HEK293 (cell line): ENCODE results near the gene FSTL4.

ENCODE experiments used
- CTCF ChIA-PET: fragments of 350-600 bp; formaldehyde crosslinking; extraction: SDS; loops from one replicate; lab custom pipeline; 2021; ENCODE audit warnings: antibody characterized with exemption; lab: Yijun Ruan, JAX
- POLR2A ChIA-PET: fragments of 300-600 bp; formaldehyde crosslinking; extraction: SDS; loops from one replicate; lab custom pipeline; 2020; ENCODE audit warnings: antibody characterized with exemption, inconsistent platforms; lab: Yijun Ruan, JAX
- H3K27ac ChIP-seq: fragments of 200-500 bp; sonication (Bioruptor generic); 2 replicates; pipeline ENCODE4 v1.5.1; 2014; ENCODE audit warnings: low read depth, low read length, control low read depth, inconsistent platforms; ENCODE audit errors: extremely low read depth
- H3K36me3 ChIP-seq, 2 experiments: fragments of 200-500 bp in 1 of 2; sonication (Bioruptor generic) in 1 of 2; 1 replicate in 1 of 2; 2 replicates in 1 of 2; pipeline ENCODE4 v1.5.1; 2014 to 2017; ENCODE audit warnings: inconsistent platforms in 2 of 2, low read length in 2 of 2; ENCODE audit not compliant: control insufficient read depth in 2 of 2, insufficient read depth in 1 of 2
- H3K4me1 ChIP-seq: fragments of 200-500 bp; sonication (Bioruptor generic); 2 replicates; pipeline ENCODE4 v1.5.1; 2014; ENCODE audit warnings: mild to moderate bottlenecking, low read length, inconsistent platforms; ENCODE audit not compliant: control insufficient read depth, insufficient read depth
- H3K4me3 ChIP-seq: 2 replicates; pipeline ENCODE4 v1.5.1; 2011; ENCODE audit warnings: low read depth, mild to moderate bottlenecking, control low read depth, low read length, moderate library complexity
- H3K9me3 ChIP-seq: fragments of 200-500 bp; sonication (Bioruptor generic); 2 replicates; pipeline ENCODE4 v1.5.1; 2014; ENCODE audit warnings: low read depth, low read length, inconsistent platforms; ENCODE audit not compliant: control insufficient read depth, insufficient read depth
- HOXD13 ChIP-seq: sonication (generic); formaldehyde crosslinking; IDR thresholded peaks from 2 replicates; pipeline ENCODE4 v1.8.0; 2022; ENCODE audit warnings: missing genetic modification reagents, borderline replicate concordance
- SALL2 ChIP-seq: fragments of 450-650 bp; formaldehyde crosslinking; IDR thresholded peaks from 2 replicates; pipeline ENCODE4 v1.5.0; 2017; ENCODE audit warnings: missing biosample characterization, mild to moderate bottlenecking, missing genetic modification characterization, borderline replicate concordance
- ZFP41 ChIP-seq: fragments of 450-650 bp; formaldehyde crosslinking; IDR thresholded peaks from 2 replicates; pipeline ENCODE4 v1.5.1; 2016; ENCODE audit warnings: missing biosample characterization, missing genetic modification characterization, borderline replicate concordance
- ZNF132 ChIP-seq: fragments of 450-650 bp; formaldehyde crosslinking; IDR thresholded peaks from 2 replicates; pipeline ENCODE4 v1.5.1; 2017; ENCODE audit warnings: missing biosample characterization, missing genetic modification characterization, borderline replicate concordance
- ZNF174 ChIP-seq: fragments of 450-650 bp; formaldehyde crosslinking; IDR thresholded peaks from 2 replicates; pipeline ENCODE4 v1.5.0; 2017; ENCODE audit warnings: missing biosample characterization, mild to moderate bottlenecking, missing genetic modification characterization
- ZNF473 ChIP-seq: fragments of 450-650 bp; formaldehyde crosslinking; IDR thresholded peaks from 2 replicates; pipeline ENCODE4 v1.5.1; 2017; ENCODE audit warnings: missing biosample characterization, missing genetic modification characterization
- ZNF48 ChIP-seq: fragments of 450-650 bp; formaldehyde crosslinking; IDR thresholded peaks from 2 replicates; pipeline ENCODE4 v1.5.1; 2016; ENCODE audit warnings: missing biosample characterization, missing genetic modification characterization
- ZNF521 ChIP-seq: fragments of 450-650 bp; formaldehyde crosslinking; IDR thresholded peaks from 2 replicates; pipeline ENCODE4 v1.5.1; 2017; ENCODE audit warnings: missing biosample characterization, mild to moderate bottlenecking, missing genetic modification characterization
- ZNF549 ChIP-seq: fragments of 450-650 bp; IDR thresholded peaks from 2 replicates; pipeline ENCODE4 v1.5.1; 2018; ENCODE audit warnings: missing biosample characterization, missing genetic modification characterization, mild to moderate bottlenecking, inconsistent platforms, moderate library complexity
- ZNF777 ChIP-seq: fragments of 450-650 bp; formaldehyde crosslinking; IDR thresholded peaks from 2 replicates; pipeline ENCODE4 v1.5.1; 2017; ENCODE audit warnings: missing biosample characterization, missing genetic modification characterization, borderline replicate concordance
- ZNF830 ChIP-seq: fragments of 450-650 bp; IDR thresholded peaks from 2 replicates; pipeline ENCODE4 v1.5.0; 2018; ENCODE audit warnings: missing biosample characterization, missing genetic modification characterization, low read depth, mild to moderate bottlenecking, moderate library complexity
- ZNF837 ChIP-seq: fragments of 450-650 bp; formaldehyde crosslinking; IDR thresholded peaks from 2 replicates; pipeline ENCODE4 v1.5.1; 2016; ENCODE audit warnings: missing biosample characterization, missing genetic modification characterization
- TF ChIP-seq, protein P1 (sequence below): fragments of 450-650 bp; formaldehyde crosslinking; IDR thresholded peaks from 2 replicates; pipeline ENCODE4 v1.5.1; 2017; ENCODE audit warnings: missing biosample characterization, missing genetic modification characterization
- TF ChIP-seq, protein P2 (sequence below): fragments of 450-650 bp; formaldehyde crosslinking; IDR thresholded peaks from 2 replicates; pipeline ENCODE4 v1.5.1; 2016; ENCODE audit warnings: missing biosample characterization, missing genetic modification characterization, borderline replicate concordance
- TF ChIP-seq, protein P3 (sequence below): fragments of 450-650 bp; formaldehyde crosslinking; conservative IDR thresholded peaks from 2 replicates; pipeline ENCODE4 v1.5.1; 2016; ENCODE audit warnings: low read depth, missing biosample characterization, missing genetic modification characterization
- TF ChIP-seq, protein P4 (sequence below): fragments of 450-650 bp; formaldehyde crosslinking; IDR thresholded peaks from 2 replicates; pipeline ENCODE4 v1.5.0; 2017; ENCODE audit warnings: missing biosample characterization, missing genetic modification characterization, borderline replicate concordance

The FSTL4 gene

DNA sequence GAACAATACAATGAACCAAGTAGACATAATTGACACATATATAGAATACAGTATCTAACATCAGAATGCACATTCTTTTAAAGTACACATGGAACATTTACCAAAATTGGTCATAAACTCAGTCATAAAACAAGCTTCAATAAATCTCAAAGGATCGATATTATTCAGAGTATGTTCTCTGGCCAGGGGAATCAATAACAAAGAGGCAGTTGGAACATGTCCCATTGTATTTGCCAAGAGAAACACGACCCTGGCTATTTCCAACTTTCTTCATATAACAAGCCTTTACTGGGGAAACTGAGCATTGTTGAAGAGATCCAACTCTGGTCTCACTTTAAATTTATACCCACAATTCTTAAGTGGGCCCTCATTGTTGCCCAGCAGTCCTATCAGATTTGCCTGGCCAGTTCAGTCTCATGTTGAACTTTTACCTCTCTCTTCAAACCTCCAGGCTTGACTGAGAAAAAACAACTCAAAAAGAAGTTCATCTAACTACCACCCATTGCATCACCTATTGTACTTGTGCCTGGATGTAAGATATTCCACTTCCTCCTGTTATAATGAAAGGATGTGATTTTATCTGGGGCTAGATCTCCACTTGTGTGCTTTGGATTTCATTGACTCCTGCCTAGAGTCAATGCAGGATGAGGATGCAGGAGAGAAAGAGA lies 398.1 kb downstream of the FSTL4 start:
- POLR2A ChIA-PET = no interaction called here

More for the DNA sequence above, 398.1 kb downstream of the FSTL4 start:
- H3K36me3 ChIP-seq = no peaks in the 10 kb centered on the region
- TF ChIP-seq, protein P1, sequence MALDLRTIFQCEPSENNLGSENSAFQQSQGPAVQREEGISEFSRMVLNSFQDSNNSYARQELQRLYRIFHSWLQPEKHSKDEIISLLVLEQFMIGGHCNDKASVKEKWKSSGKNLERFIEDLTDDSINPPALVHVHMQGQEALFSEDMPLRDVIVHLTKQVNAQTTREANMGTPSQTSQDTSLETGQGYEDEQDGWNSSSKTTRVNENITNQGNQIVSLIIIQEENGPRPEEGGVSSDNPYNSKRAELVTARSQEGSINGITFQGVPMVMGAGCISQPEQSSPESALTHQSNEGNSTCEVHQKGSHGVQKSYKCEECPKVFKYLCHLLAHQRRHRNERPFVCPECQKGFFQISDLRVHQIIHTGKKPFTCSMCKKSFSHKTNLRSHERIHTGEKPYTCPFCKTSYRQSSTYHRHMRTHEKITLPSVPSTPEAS (tag by site-specific recombination) = no peak
- TF ChIP-seq ZNF521 (tag by site-specific recombination) (no peak), ZNF777 (tag by site-specific recombination) (no peak), HOXD13 (CRISPR knock-in tag) (no peak), SALL2 (tag by site-specific recombination) (no peak), ZNF132 (no peak), ZNF174 (no peak), ZNF48 (tag by site-specific recombination) (no peak), ZFP41 (tag by site-specific recombination) (no peak), ZNF830 (tag by site-specific recombination) (no peak), ZNF549 (tag by site-specific recombination) (no peak), ZNF473 (tag by site-specific recombination) (no peak), ZNF837 (tag by site-specific recombination) (no peak)
- TF ChIP-seq, protein P2, sequence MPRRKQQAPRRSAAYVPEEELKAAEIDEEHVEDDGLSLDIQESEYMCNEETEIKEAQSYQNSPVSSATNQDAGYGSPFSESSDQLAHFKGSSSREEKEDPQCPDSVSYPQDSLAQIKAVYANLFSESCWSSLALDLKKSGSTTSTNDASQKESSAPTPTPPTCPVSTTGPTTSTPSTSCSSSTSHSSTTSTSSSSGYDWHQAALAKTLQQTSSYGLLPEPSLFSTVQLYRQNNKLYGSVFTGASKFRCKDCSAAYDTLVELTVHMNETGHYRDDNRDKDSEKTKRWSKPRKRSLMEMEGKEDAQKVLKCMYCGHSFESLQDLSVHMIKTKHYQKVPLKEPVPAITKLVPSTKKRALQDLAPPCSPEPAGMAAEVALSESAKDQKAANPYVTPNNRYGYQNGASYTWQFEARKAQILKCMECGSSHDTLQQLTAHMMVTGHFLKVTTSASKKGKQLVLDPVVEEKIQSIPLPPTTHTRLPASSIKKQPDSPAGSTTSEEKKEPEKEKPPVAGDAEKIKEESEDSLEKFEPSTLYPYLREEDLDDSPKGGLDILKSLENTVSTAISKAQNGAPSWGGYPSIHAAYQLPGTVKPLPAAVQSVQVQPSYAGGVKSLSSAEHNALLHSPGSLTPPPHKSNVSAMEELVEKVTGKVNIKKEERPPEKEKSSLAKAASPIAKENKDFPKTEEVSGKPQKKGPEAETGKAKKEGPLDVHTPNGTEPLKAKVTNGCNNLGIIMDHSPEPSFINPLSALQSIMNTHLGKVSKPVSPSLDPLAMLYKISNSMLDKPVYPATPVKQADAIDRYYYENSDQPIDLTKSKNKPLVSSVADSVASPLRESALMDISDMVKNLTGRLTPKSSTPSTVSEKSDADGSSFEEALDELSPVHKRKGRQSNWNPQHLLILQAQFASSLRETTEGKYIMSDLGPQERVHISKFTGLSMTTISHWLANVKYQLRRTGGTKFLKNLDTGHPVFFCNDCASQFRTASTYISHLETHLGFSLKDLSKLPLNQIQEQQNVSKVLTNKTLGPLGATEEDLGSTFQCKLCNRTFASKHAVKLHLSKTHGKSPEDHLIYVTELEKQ (tag by site-specific recombination) = no peak
- TF ChIP-seq, protein P3, sequence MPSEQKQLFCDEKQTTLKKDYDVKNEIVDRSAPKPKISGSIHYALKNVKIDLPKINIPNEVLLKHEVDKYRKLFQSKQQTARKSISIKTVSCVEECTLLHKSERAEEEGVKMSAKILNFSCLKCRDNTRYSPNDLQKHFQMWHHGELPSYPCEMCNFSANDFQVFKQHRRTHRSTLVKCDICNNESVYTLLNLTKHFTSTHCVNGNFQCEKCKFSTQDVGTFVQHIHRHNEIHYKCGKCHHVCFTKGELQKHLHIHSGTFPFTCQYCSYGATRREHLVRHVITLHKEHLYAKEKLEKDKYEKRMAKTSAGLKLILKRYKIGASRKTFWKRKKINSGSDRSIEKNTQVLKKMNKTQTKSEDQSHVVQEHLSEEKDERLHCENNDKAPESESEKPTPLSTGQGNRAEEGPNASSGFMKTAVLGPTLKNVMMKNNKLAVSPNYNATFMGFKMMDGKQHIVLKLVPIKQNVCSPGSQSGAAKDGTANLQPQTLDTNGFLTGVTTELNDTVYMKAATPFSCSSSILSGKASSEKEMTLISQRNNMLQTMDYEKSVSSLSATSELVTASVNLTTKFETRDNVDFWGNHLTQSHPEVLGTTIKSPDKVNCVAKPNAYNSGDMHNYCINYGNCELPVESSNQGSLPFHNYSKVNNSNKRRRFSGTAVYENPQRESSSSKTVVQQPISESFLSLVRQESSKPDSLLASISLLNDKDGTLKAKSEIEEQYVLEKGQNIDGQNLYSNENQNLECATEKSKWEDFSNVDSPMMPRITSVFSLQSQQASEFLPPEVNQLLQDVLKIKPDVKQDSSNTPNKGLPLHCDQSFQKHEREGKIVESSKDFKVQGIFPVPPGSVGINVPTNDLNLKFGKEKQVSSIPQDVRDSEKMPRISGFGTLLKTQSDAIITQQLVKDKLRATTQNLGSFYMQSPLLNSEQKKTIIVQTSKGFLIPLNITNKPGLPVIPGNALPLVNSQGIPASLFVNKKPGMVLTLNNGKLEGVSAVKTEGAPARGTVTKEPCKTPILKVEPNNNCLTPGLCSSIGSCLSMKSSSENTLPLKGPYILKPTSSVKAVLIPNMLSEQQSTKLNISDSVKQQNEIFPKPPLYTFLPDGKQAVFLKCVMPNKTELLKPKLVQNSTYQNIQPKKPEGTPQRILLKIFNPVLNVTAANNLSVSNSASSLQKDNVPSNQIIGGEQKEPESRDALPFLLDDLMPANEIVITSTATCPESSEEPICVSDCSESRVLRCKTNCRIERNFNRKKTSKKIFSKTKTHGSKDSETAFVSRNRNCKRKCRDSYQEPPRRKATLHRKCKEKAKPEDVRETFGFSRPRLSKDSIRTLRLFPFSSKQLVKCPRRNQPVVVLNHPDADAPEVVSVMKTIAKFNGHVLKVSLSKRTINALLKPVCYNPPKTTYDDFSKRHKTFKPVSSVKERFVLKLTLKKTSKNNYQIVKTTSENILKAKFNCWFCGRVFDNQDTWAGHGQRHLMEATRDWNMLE (tag by site-specific recombination) = no peak
- TF ChIP-seq, protein P4, sequence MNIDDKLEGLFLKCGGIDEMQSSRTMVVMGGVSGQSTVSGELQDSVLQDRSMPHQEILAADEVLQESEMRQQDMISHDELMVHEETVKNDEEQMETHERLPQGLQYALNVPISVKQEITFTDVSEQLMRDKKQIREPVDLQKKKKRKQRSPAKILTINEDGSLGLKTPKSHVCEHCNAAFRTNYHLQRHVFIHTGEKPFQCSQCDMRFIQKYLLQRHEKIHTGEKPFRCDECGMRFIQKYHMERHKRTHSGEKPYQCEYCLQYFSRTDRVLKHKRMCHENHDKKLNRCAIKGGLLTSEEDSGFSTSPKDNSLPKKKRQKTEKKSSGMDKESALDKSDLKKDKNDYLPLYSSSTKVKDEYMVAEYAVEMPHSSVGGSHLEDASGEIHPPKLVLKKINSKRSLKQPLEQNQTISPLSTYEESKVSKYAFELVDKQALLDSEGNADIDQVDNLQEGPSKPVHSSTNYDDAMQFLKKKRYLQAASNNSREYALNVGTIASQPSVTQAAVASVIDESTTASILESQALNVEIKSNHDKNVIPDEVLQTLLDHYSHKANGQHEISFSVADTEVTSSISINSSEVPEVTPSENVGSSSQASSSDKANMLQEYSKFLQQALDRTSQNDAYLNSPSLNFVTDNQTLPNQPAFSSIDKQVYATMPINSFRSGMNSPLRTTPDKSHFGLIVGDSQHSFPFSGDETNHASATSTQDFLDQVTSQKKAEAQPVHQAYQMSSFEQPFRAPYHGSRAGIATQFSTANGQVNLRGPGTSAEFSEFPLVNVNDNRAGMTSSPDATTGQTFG (tag by site-specific recombination) = no peak
- no peaks in the 10 kb centered on the region for H3K4me1 ChIP-seq
- CTCF ChIA-PET = interaction anchor here (1.0 kb wide), 1 partner anchor 103 kb away, joined by 4 read pairs; no protein-coding TSS in a partner anchor
- no peak overlapping the region for H3K27ac ChIP-seq
- no peaks in the 10 kb centered on the region for H3K9me3 ChIP-seq
- no peak overlapping the region for H3K4me3 ChIP-seq
